ENCODE results near the gene KIF2A. TPM values are rescaled to one million over a fixed set of nuclear protein-coding genes. Genes with fewer than 3 reads are reported as not detected.

KIF2A gene
- total and polyA plus RNA-seq, 9 of the 15 experiments (the other 6 are each of a cell fraction or from before 2014, with no cell fraction given) = 42.6 to 126 (median 77.6) TPM

- TF ChIP-seq ZNF407 (IDR thresholded peaks at IDR 0.05; ENCODE audit: low read depth) (no peak), RB1 (IDR thresholded peaks at IDR 0.05; ENCODE audit: low read depth) (no peak), ETV6 (IDR thresholded peaks at IDR 0.05; ENCODE audit: borderline replicate concordance in 1 of 2, low read depth in 2 of 2, low read length in 1 of 2) (no peak), ETV6 (CRISPR knock-in tag; IDR thresholded peaks at IDR 0.05; ENCODE audit: borderline replicate concordance) (no peak), KDM4B (IDR thresholded peaks at IDR 0.05; ENCODE audit: borderline replicate concordance in 2 of 2, low read depth in 1 of 2) (no peak), SRSF9 (IDR thresholded peaks at IDR 0.05; ENCODE audit: borderline replicate concordance, low read depth, low read length) (no peak), ETS1 (conservative IDR thresholded peaks at IDR 0.05; ENCODE audit: control insufficient read depth, low read depth, low read length) (no peak), PREB (CRISPR knock-in tag; IDR thresholded peaks at IDR 0.05) (no peak), EGR1 (conservative IDR thresholded peaks at IDR 0.05) (no peak)
Observed at GRCh38 chr5:62340979-62341378, 35.0 kb downstream of the KIF2A start (continued).
